SK-N-SH (cell line): ENCODE results near the gene QTRT2. TPM values are rescaled to one million over a fixed set of nuclear protein-coding genes. Genes with fewer than 3 reads are reported as not detected.

ENCODE experiments used
- CTCF ChIA-PET: fragments of 300-600, 350-600 bp; formaldehyde crosslinking; extraction: SDS; loops from one replicate; lab custom pipeline; 2021; lab: Yijun Ruan, JAX
- POLR2A ChIA-PET: fragments of 350-600 bp; sonication (Branson Sonifier 250); formaldehyde crosslinking; extraction: SDS; loops from one replicate; lab custom pipeline; 2020; ENCODE audit warnings: antibody characterized with exemption, inconsistent platforms; lab: Yijun Ruan, JAX
- DNase-seq: peaks from one replicate; pipeline ENCODE4 v3.0.0; 2012
- H2AFZ ChIP-seq: fragments of 200-600 bp; sonication (generic); 2 replicates; pipeline ENCODE4 v1.8.1; 2016; ENCODE audit warnings: antibody characterized with exemption, mild to moderate bottlenecking, low read depth
- H3F3A ChIP-seq: fragments of 200-600 bp; sonication (generic); replicated peaks from 2 replicates; pipeline ENCODE3; 2016; ENCODE audit warnings: antibody characterized with exemption, mild to moderate bottlenecking; ENCODE audit not compliant: insufficient read depth
- H3K27ac ChIP-seq, 2 experiments: fragments of 200-500 bp in 1 of 2; fragments of 200-600 bp in 1 of 2; sonication (Bioruptor generic) in 1 of 2; sonication (generic), shearing (Covaris generic) in 1 of 2; 2 replicates each; pipeline versions ENCODE4 v1.5.1 to v1.6.1; 2014 to 2016; ENCODE audit warnings: low read depth in 2 of 2, inconsistent platforms in 1 of 2, low read length in 1 of 2, mild to moderate bottlenecking in 1 of 2, mixed read lengths in 1 of 2
- H3K27me3 ChIP-seq: fragments of 200-600 bp; sonication (generic), shearing (Covaris generic); 2 replicates; pipeline ENCODE4 v1.6.1; 2016; ENCODE audit warnings: mixed run types; ENCODE audit not compliant: insufficient read depth
- H3K36me3 ChIP-seq, 2 experiments: fragments of 200-500 bp in 1 of 2; fragments of 200-600 bp in 1 of 2; sonication (Bioruptor generic) in 1 of 2; sonication (generic) in 1 of 2; replicated peaks in 1 of 2; 2 replicates each; pipeline versions ENCODE3 to v1.5.1; 2014 to 2016; ENCODE audit warnings: low read length in 1 of 2, mild to moderate bottlenecking in 1 of 2; ENCODE audit not compliant: insufficient read depth in 2 of 2, control insufficient read depth in 1 of 2
- H3K4me1 ChIP-seq, 2 experiments: fragments of 200-500 bp in 1 of 2; fragments of 200-600 bp in 1 of 2; sonication (Bioruptor generic) in 1 of 2; sonication (generic), shearing (Covaris generic) in 1 of 2; 2 replicates each; pipeline versions ENCODE4 v1.5.1 to v1.6.1; 2014 to 2016; ENCODE audit warnings: low read depth in 1 of 2, low read length in 1 of 2, mixed run types in 1 of 2; ENCODE audit not compliant: insufficient read depth in 2 of 2, control insufficient read depth in 1 of 2
- H3K4me2 ChIP-seq: fragments of 200-600 bp; sonication (generic), shearing (Covaris generic); 2 replicates; pipeline ENCODE4 v1.6.1; 2017; ENCODE audit warnings: mixed run types
- H3K4me3 ChIP-seq, 2 experiments: fragments of 200-500 bp in 1 of 2; fragments of 200-600 bp in 1 of 2; sonication (Bioruptor generic) in 1 of 2; sonication (generic), shearing (Covaris generic) in 1 of 2; 2 replicates each; pipeline versions ENCODE4 v1.5.1 to v1.8.1; 2014 to 2016; ENCODE audit warnings: low read depth in 2 of 2, inconsistent platforms in 1 of 2, low read length in 1 of 2, mild to moderate bottlenecking in 1 of 2, mixed read lengths in 1 of 2, moderate library complexity in 1 of 2
- H3K79me2 ChIP-seq: fragments of 200-600 bp; sonication (generic); 2 replicates; pipeline ENCODE4 v1.8.1; 2017; ENCODE audit warnings: mild to moderate bottlenecking; ENCODE audit not compliant: insufficient read depth
- H3K9ac ChIP-seq: fragments of 200-600 bp; sonication (generic); 2 replicates; pipeline ENCODE4 v1.6.1; 2017; ENCODE audit warnings: mixed run types
- H3K9me2 ChIP-seq: fragments of 200-600 bp; sonication (generic); 2 replicates; pipeline ENCODE4 v1.6.1; 2017; ENCODE audit warnings: mixed run types
- H3K9me3 ChIP-seq: fragments of 200-600 bp; sonication (generic); 2 replicates; pipeline ENCODE4 v1.6.1; 2017; ENCODE audit warnings: mixed run types, mild to moderate bottlenecking, moderate library complexity
- H4K20me1 ChIP-seq: fragments of 200-600 bp; sonication (generic); 2 replicates; pipeline ENCODE4 v1.6.1; 2017; ENCODE audit warnings: mild to moderate bottlenecking, mixed run types; ENCODE audit not compliant: insufficient read depth
- FOSL2 ChIP-seq: IDR thresholded peaks from 2 replicates; pipeline ENCODE4 v1.4.0; 2012; ENCODE audit warnings: low read depth, mild to moderate bottlenecking, moderate library complexity, borderline replicate concordance
- MAX ChIP-seq: IDR thresholded peaks from 2 replicates; pipeline ENCODE4 v1.4.0; 2012; ENCODE audit warnings: low read depth
- NFIC ChIP-seq: IDR thresholded peaks from 2 replicates; pipeline ENCODE4 v1.4.0; 2012; ENCODE audit warnings: borderline replicate concordance
- PBX3 ChIP-seq: IDR thresholded peaks from 2 replicates; pipeline ENCODE4; 2012
- RAD21 ChIP-seq: IDR thresholded peaks from 2 replicates; pipeline ENCODE4 v1.6.1; 2012; ENCODE audit warnings: mild to moderate bottlenecking, low read length
- TCF12 ChIP-seq: IDR thresholded peaks from 2 replicates; pipeline ENCODE4 v1.4.0; 2012
- WGBS: methylation state at CpG from one replicate; pipeline ENCODE4 v1.1.6; 2017; ENCODE audit warnings: low lambda C conversion rate; 5-methylcytosine and 5-hydroxymethylcytosine counted together
- polyA plus RNA-seq, 3 experiments: library from polyadenylated mRNA; depleted of rRNA; stranded (reverse); fragments of >200 nt; gene quantifications; 2 replicates each; pipeline ENCODE4 v1.2.3, GENCODE V29; 2012
- TF ChIP-seq, protein P1 (sequence below): IDR thresholded peaks from 2 replicates; pipeline ENCODE4 v1.4.0; 2012; ENCODE audit warnings: low read depth, borderline replicate concordance
- TF ChIP-seq, protein P2 (sequence below): fragments of 150-350 bp; IDR thresholded peaks from 2 replicates; pipeline ENCODE4 v1.6.1; 2016; ENCODE audit warnings: mild to moderate bottlenecking, low read depth, low read length
- TF ChIP-seq, protein P3 (sequence below): fragments of 150-350 bp; IDR thresholded peaks from 2 replicates; pipeline ENCODE4 v1.6.1; 2017; ENCODE audit warnings: antibody characterized with exemption, low read length, low read depth, borderline replicate concordance

QTRT2 gene
- polyA plus RNA-seq, 1 of the 3 experiments (the other 2 are of a cell fraction), result 6.2 TPM

DNA sequence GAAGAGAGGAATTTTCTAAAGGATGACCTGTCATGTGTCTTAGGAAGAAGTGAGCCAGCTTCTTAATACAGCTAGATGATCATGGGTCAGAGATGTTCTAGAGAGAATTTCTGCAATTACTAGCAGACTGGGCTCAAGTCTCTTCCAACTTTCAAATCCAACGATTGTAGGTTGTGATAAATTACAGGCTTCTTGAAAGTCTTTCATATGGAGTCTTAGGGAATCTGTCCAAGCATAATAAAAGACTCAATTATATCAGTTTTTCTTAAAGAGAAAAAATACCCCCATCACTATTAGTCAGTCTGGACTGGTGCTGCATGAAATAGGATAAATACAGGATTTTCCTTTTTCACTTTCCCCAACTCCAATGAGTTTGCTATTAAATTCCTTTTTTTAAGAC lies 63.2 kb downstream of the QTRT2 start:
- Histone ChIP-seq H3K9me2 (no peaks in the 10 kb centered on the region), H3K27ac (peak overlapping the region in 1 of 2 experiments; percentile 35; a peak in 1 of 4 replicates), H3K9me3 (no peaks in the 10 kb centered on the region), H3K9ac (no peak overlapping the region), H3K36me3 (no peaks in the 10 kb centered on the region), H3K79me2 (no peaks in the 10 kb centered on the region), H3K4me1 (peaks cover 0 to 13% of the 10 kb centered on the region in 2 experiments; a peak in 1 of 4 replicates), H2AFZ (no peak overlapping the region; the same call in 1 of the 2 replicates), H3F3A (peaks cover 4% of the 10 kb centered on the region), H3K27me3 (no peaks in the 10 kb centered on the region), H3K4me3 (no peak overlapping the region), H4K20me1 (no peaks in the 10 kb centered on the region), H3K4me2 (peak overlapping the region; percentile 23; the same call in 1 of the 2 replicates)
- TF ChIP-seq RAD21 (no peak), TCF12 (no peak), FOSL2 (no peak), MAX (no peak)
- TF ChIP-seq, protein P1, sequence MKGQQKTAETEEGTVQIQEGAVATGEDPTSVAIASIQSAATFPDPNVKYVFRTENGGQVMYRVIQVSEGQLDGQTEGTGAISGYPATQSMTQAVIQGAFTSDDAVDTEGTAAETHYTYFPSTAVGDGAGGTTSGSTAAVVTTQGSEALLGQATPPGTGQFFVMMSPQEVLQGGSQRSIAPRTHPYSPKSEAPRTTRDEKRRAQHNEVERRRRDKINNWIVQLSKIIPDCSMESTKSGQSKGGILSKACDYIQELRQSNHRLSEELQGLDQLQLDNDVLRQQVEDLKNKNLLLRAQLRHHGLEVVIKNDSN, result no peak
- TF ChIP-seq, protein P2, sequence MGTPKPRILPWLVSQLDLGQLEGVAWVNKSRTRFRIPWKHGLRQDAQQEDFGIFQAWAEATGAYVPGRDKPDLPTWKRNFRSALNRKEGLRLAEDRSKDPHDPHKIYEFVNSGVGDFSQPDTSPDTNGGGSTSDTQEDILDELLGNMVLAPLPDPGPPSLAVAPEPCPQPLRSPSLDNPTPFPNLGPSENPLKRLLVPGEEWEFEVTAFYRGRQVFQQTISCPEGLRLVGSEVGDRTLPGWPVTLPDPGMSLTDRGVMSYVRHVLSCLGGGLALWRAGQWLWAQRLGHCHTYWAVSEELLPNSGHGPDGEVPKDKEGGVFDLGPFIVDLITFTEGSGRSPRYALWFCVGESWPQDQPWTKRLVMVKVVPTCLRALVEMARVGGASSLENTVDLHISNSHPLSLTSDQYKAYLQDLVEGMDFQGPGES, result no peak
- no peak for DNase-seq
- POLR2A ChIA-PET, result no interaction called here
- 25% methylated on average over 1 of the region's 1 CpG for WGBS
- CTCF ChIA-PET, result interaction anchor here (0.6 kb wide), 1 partner anchor 10 kb away, joined by 3 read pairs; no protein-coding TSS in a partner anchor

- H3K27me3 ChIP-seq, result no peaks in the 10 kb centered on the region
- DNase-seq, result no peak
- H3K79me2 ChIP-seq, result no peaks in the 10 kb centered on the region
- H3K4me1 ChIP-seq, result peaks cover 0 to 13% of the 10 kb centered on the region in 2 experiments; a peak in 1 of 4 replicates
- H4K20me1 ChIP-seq, result no peaks in the 10 kb centered on the region
- no peaks in the 10 kb centered on the region for H3K9me2 ChIP-seq
- peaks cover 4% of the 10 kb centered on the region for H3F3A ChIP-seq
- ChIA-PET CTCF (no interaction called here), POLR2A (no interaction called here)
- H3K36me3 ChIP-seq, result no peaks in the 10 kb centered on the region
- H3K27ac ChIP-seq, result peak overlapping the region in 1 of 2 experiments; percentile 35; a peak in 1 of 4 replicates
- no peaks in the 10 kb centered on the region for H3K9me3 ChIP-seq
- H2AFZ ChIP-seq, result no peak overlapping the region
- 63% methylated on average over 3 of the region's 3 CpGs for WGBS
- H3K4me3 ChIP-seq, result no peak overlapping the region; a peak in 1 of 4 replicates
- no peak for TF ChIP-seq PBX3
- TF ChIP-seq NFIC, result no peak
- TF ChIP-seq FOSL2, result no peak
- TF ChIP-seq, protein P3, sequence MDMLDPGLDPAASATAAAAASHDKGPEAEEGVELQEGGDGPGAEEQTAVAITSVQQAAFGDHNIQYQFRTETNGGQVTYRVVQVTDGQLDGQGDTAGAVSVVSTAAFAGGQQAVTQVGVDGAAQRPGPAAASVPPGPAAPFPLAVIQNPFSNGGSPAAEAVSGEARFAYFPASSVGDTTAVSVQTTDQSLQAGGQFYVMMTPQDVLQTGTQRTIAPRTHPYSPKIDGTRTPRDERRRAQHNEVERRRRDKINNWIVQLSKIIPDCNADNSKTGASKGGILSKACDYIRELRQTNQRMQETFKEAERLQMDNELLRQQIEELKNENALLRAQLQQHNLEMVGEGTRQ, result no peak
- TF ChIP-seq, all 33 proteins: peak for 0
- Histone ChIP-seq H3K4me2 (peak overlapping the region; percentile 23; the same call in 1 of the 2 replicates), H3K9ac (no peak overlapping the region)
Observed at GRCh38 chr3:114120211-114120610, 63.7 kb downstream of the QTRT2 start.
